ENCODE results near the gene GZMA. TPM values are rescaled to one million over a fixed set of nuclear protein-coding genes. Genes with fewer than 3 reads are reported as not detected.

GZMA gene
- total RNA-seq, 1 donor from 2014 or later: 0.62 TPM

GRCh38 chr5:55110217-55110616 lies 7.8 kb downstream of the GZMA start:
- Mint-ChIP-seq H3K27ac (ENCODE audit: unreplicated experiment) (no peak overlapping the region), H3K4me3 (ENCODE audit: unreplicated experiment) (no peak overlapping the region), H3K4me1 (ENCODE audit: unreplicated experiment) (peaks cover 17% of the 10 kb centered on the region), H3K27me3 (ENCODE audit: unreplicated experiment) (peaks cover 2% of the 10 kb centered on the region), H3K36me3 (ENCODE audit: low read depth, unreplicated experiment) (no peaks in the 10 kb centered on the region), H3K9me3 (ENCODE audit: unreplicated experiment) (no peaks in the 10 kb centered on the region)
- no peak for DNase-seq (ENCODE audit: low spot score)
- no peak for TF ChIP-seq CTCF (IDR thresholded peaks at IDR 0.05; ENCODE audit: unreplicated experiment)

GRCh38 chr5:55113327-55113726 lies 10.9 kb downstream of the GZMA start:
- Mint-ChIP-seq H3K27ac (ENCODE audit: unreplicated experiment) (no peak overlapping the region), H3K4me1 (ENCODE audit: unreplicated experiment) (peaks cover 17% of the 10 kb centered on the region), H3K27me3 (ENCODE audit: unreplicated experiment) (peaks cover 2% of the 10 kb centered on the region), H3K9me3 (ENCODE audit: unreplicated experiment) (no peaks in the 10 kb centered on the region), H3K4me3 (ENCODE audit: unreplicated experiment) (no peak overlapping the region), H3K36me3 (ENCODE audit: low read depth, unreplicated experiment) (no peaks in the 10 kb centered on the region)
- no peak for DNase-seq (ENCODE audit: low spot score)
- TF ChIP-seq CTCF (IDR thresholded peaks at IDR 0.05; ENCODE audit: unreplicated experiment): no peak

GRCh38 chr5:55114061-55114460 lies 11.6 kb downstream of the GZMA start:
- Mint-ChIP-seq H3K27me3 (ENCODE audit: unreplicated experiment) (peaks cover 4% of the 10 kb centered on the region), H3K27ac (ENCODE audit: unreplicated experiment) (no peak overlapping the region), H3K36me3 (ENCODE audit: low read depth, unreplicated experiment) (no peaks in the 10 kb centered on the region), H3K4me1 (ENCODE audit: unreplicated experiment) (peaks cover 17% of the 10 kb centered on the region), H3K9me3 (ENCODE audit: unreplicated experiment) (no peaks in the 10 kb centered on the region), H3K4me3 (ENCODE audit: unreplicated experiment) (no peak overlapping the region)
- no peak for DNase-seq (ENCODE audit: low spot score)
- no peak for TF ChIP-seq CTCF (IDR thresholded peaks at IDR 0.05; ENCODE audit: unreplicated experiment)

- TF ChIP-seq CTCF (IDR thresholded peaks at IDR 0.05; ENCODE audit: unreplicated experiment): no peak
- DNase-seq (ENCODE audit: low spot score): no peak
- no peak overlapping the region for H3K4me3 Mint-ChIP-seq (ENCODE audit: unreplicated experiment)
- H3K9me3 Mint-ChIP-seq (ENCODE audit: unreplicated experiment): no peaks in the 10 kb centered on the region
- peaks cover 2% of the 10 kb centered on the region for H3K27me3 Mint-ChIP-seq (ENCODE audit: unreplicated experiment)
- H3K27ac Mint-ChIP-seq (ENCODE audit: unreplicated experiment): no peak overlapping the region
- no peaks in the 10 kb centered on the region for H3K4me1 Mint-ChIP-seq (ENCODE audit: unreplicated experiment)
- no peaks in the 10 kb centered on the region for H3K36me3 Mint-ChIP-seq (ENCODE audit: low read depth, unreplicated experiment)
These were observed 20.9 kb downstream of the GZMA start for GRCh38 chr5:55123365-55123764.

- H3K9me3 Mint-ChIP-seq (ENCODE audit: unreplicated experiment): no peaks in the 10 kb centered on the region
- no peak overlapping the region for H3K27ac Mint-ChIP-seq (ENCODE audit: unreplicated experiment)
- H3K4me3 Mint-ChIP-seq (ENCODE audit: unreplicated experiment): no peak overlapping the region
- H3K27me3 Mint-ChIP-seq (ENCODE audit: unreplicated experiment): no peaks in the 10 kb centered on the region
- DNase-seq (ENCODE audit: low spot score): no peak
- no peak for TF ChIP-seq CTCF (IDR thresholded peaks at IDR 0.05; ENCODE audit: unreplicated experiment)
- no peaks in the 10 kb centered on the region for H3K4me1 Mint-ChIP-seq (ENCODE audit: unreplicated experiment)
- no peaks in the 10 kb centered on the region for H3K36me3 Mint-ChIP-seq (ENCODE audit: low read depth, unreplicated experiment)
These were observed 31.7 kb downstream of the GZMA start for GRCh38 chr5:55134053-55134722.
